Erythroblast (primary cell): ENCODE data around the gene TOR4A.

ENCODE experiments used
- GATA1 ChIP-seq: IDR thresholded peaks from 2 replicates; pipeline ENCODE4 v1.6.1; 2011; ENCODE audit warnings: low read depth, mild to moderate bottlenecking, control low read depth, low read length, moderate library complexity
- POLR2A ChIP-seq: IDR thresholded peaks from 2 replicates; pipeline ENCODE4 v1.6.1; 2011; ENCODE audit warnings: mild to moderate bottlenecking, low read length

- TF ChIP-seq POLR2A (no peak), GATA1 (no peak)
These were observed 37.3 kb downstream of the TOR4A start for GRCh38 chr9:137314561-137315560.
